ENCODE results near the gene LAMA2. TPM values are rescaled to one million over a fixed set of nuclear protein-coding genes. Genes with fewer than 3 reads are reported as not detected.

LAMA2 gene
- total RNA-seq, 6 experiments from 2014 or later: 2.9 to 12.1 (median 6.2) TPM

GRCh38 chr6:129248946-129249345 lies 366.0 kb downstream of the LAMA2 start:
- Histone ChIP-seq H3K4me3 (no peak overlapping the region), H3K27ac (no peak overlapping the region), H3K36me3 (no peaks in the 10 kb centered on the region), H3K4me1 (no peaks in the 10 kb centered on the region), H3K9me3 (no peaks in the 10 kb centered on the region), H3K27me3 (peaks cover 0 to 4% of the 10 kb centered on the region in 2 donors)
- WGBS (ENCODE audit: insufficient coverage, low coverage, low lambda C conversion rate, missing lambda C conversion rate): 59% methylated on average over 4 of the region's 4 CpGs
- DNase-seq: no peak
- intact Hi-C loops (cut with DNase I): no loop called here
- no peak for TF ChIP-seq CTCF (IDR thresholded peaks at IDR 0.05)
- TF ChIP-seq POLR2A (IDR thresholded peaks at IDR 0.05): no peak
- ATAC-seq: no peak

DNA sequence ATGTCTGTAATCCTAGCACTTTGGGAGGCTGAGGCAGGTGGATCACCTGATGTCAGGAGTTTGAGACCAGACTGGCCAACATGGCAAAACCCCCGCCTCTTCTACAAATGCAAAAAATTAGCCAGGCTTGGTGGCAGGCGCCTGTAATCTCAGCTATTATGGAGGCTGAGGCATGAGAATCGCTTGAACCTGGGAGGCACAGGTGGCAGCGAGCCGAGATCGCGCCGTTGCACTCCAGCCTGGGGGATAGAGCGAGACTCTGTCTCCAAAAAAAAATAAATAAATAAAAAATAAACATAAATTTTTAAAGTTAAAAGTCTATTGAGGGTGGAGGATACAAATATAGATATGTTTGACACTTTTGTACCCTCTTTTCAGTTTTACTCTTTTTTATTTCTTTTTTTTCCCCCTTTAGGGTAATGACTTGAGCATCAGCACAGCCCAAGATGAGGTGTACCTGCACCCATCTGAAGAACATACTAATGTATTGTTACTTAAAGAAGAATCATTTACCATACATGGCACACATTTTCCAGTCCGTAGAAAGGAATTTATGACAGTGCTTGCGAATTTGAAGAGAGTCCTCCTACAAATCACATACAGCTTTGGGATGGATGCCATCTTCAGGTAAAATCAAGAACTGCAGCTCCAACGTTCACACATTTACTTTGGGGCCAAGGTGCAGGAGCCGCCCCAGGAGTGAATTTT lies 368.9 kb downstream of the LAMA2 start:
- no peaks in the 10 kb centered on the region for H3K4me1 ChIP-seq
- 54% methylated on average over 12 of the region's 13 CpGs for WGBS (ENCODE audit: insufficient coverage, low coverage, low lambda C conversion rate, missing lambda C conversion rate)
- TF ChIP-seq POLR2A (IDR thresholded peaks at IDR 0.05) (no peak), CTCF (IDR thresholded peaks at IDR 0.05) (peak; percentile 65 to 80 (median 74))
- no peaks in the 10 kb centered on the region for H3K36me3 ChIP-seq
- DNase-seq (no peak), ATAC-seq (peak; percentile 76 to 86 (median 82))
- no peak overlapping the region for H3K27ac ChIP-seq
- no peak overlapping the region for H3K4me3 ChIP-seq
- peaks cover 0 to 4% of the 10 kb centered on the region in 2 donors for H3K27me3 ChIP-seq
- no peaks in the 10 kb centered on the region for H3K9me3 ChIP-seq
- intact Hi-C loops (cut with DNase I): no loop called here

GRCh38 chr6:129252377-129253071 lies 369.6 kb downstream of the LAMA2 start:
- Histone ChIP-seq H3K27ac (no peak overlapping the region), H3K27me3 (peaks cover 0 to 4% of the 10 kb centered on the region in 2 donors), H3K36me3 (no peaks in the 10 kb centered on the region), H3K4me3 (no peak overlapping the region), H3K4me1 (no peaks in the 10 kb centered on the region), H3K9me3 (no peaks in the 10 kb centered on the region)
- ATAC-seq (no peak), DNase-seq (no peak)
- TF ChIP-seq CTCF (IDR thresholded peaks at IDR 0.05) (no peak), POLR2A (IDR thresholded peaks at IDR 0.05) (no peak)
- 27% methylated on average over 6 of the region's 6 CpGs for WGBS (ENCODE audit: insufficient coverage, low coverage, low lambda C conversion rate, missing lambda C conversion rate)
- intact Hi-C loops (cut with DNase I): no loop called here

DNA sequence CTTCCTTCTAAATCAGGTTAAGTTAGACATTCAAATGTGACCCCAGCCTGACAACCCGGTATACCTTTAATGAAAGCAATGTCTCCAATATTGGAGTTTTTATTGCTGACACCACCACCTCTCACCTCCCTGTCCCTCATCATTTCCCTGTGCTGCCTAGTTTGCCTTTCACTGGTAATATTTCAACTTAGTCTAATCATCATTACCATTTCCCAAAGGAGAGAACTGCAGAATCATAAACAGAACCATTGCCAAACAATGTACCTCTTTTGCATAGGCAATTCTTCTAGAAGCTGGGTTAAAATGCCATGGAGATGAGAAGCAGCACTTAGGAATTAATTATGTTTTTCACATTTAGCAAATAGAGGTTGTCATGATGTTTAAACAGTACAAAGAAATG lies 370.3 kb downstream of the LAMA2 start:
- H3K36me3 ChIP-seq: no peaks in the 10 kb centered on the region
- WGBS (ENCODE audit: insufficient coverage, low coverage, low lambda C conversion rate, missing lambda C conversion rate): 53% methylated on average over 1 of the region's 1 CpG
- intact Hi-C loops (cut with DNase I): no loop called here
- no peak for ATAC-seq
- no peaks in the 10 kb centered on the region for H3K9me3 ChIP-seq
- TF ChIP-seq CTCF (IDR thresholded peaks at IDR 0.05) (no peak), POLR2A (IDR thresholded peaks at IDR 0.05) (no peak)
- H3K27ac ChIP-seq: no peak overlapping the region
- no peaks in the 10 kb centered on the region for H3K4me1 ChIP-seq
- no peaks in the 10 kb centered on the region for H3K27me3 ChIP-seq
- H3K4me3 ChIP-seq: no peak overlapping the region
- no peak for DNase-seq

Data from right lobe of liver (tissue), 6 donors.